Mesothelial cell of epicardium (in vitro differentiated cells): Measurements from ENCODE around the gene DEXI. TPM values are rescaled to one million over a fixed set of nuclear protein-coding genes. Genes with fewer than 3 reads are reported as not detected.

ENCODE experiments used
- DNase-seq, 2 experiments: peaks; one replicate each; pipeline ENCODE4 v3.0.0; 2021; ENCODE audit warnings: low spot score in 2 of 2; ENCODE audit not compliant: unreplicated experiment in 2 of 2
- H3K27ac Mint-ChIP-seq: 2 replicates; pipeline ENCODE4 v1.8.0; 2021; ENCODE audit warnings: mixed read lengths
- H3K27me3 Mint-ChIP-seq: 2 replicates; pipeline ENCODE4 v1.8.0; 2021; ENCODE audit warnings: low read depth, mixed read lengths
- H3K36me3 Mint-ChIP-seq: 2 replicates; pipeline ENCODE4 v1.8.0; 2021; ENCODE audit warnings: mixed read lengths
- H3K4me1 Mint-ChIP-seq: 2 replicates; pipeline ENCODE4 v1.8.0; 2021; ENCODE audit warnings: mixed read lengths
- H3K4me3 Mint-ChIP-seq: 2 replicates; pipeline ENCODE4 v1.8.0; 2021; ENCODE audit warnings: mild to moderate bottlenecking, moderate library complexity, mixed read lengths
- H3K9me3 Mint-ChIP-seq: 2 replicates; pipeline ENCODE4 v1.8.0; 2021; ENCODE audit warnings: mixed read lengths
- CTCF ChIP-seq: fragments of 200-600 bp; sonication (generic); IDR thresholded peaks from one replicate; pipeline ENCODE4 v1.5.0; 2021; ENCODE audit warnings: antibody characterized with exemption; ENCODE audit not compliant: unreplicated experiment
- total RNA-seq: library from RNA; stranded (reverse); gene quantifications from 3 replicates; pipeline ENCODE4 v1.2.1, GENCODE V29; 2021

DEXI gene
- total RNA-seq, 1 donor from 2014 or later = 31.2 TPM

GRCh38 chr16:10936272-10936984 lies 5.8 kb downstream of the DEXI start:
- Mint-ChIP-seq H3K27me3 (no peaks in the 10 kb centered on the region), H3K36me3 (no peaks in the 10 kb centered on the region), H3K4me3 (no peak overlapping the region), H3K9me3 (no peaks in the 10 kb centered on the region), H3K27ac (no peak overlapping the region), H3K4me1 (peaks cover 34% of the 10 kb centered on the region)
- no peak for DNase-seq
- no peak for TF ChIP-seq CTCF

- no peak overlapping the region for H3K4me3 Mint-ChIP-seq
These were observed 6.9 kb downstream of the DEXI start for GRCh38 chr16:10935226-10935915.

GRCh38 chr16:10934325-10935107 lies 7.8 kb downstream of the DEXI start:
- Mint-ChIP-seq H3K27ac (no peak overlapping the region), H3K4me3 (no peak overlapping the region)

More at GRCh38 chr16:10935226-10935915, 6.9 kb downstream of the DEXI start:
- no peaks in the 10 kb centered on the region for H3K36me3 Mint-ChIP-seq
- no peaks in the 10 kb centered on the region for H3K9me3 Mint-ChIP-seq
- TF ChIP-seq CTCF = no peak
- H3K27me3 Mint-ChIP-seq = no peaks in the 10 kb centered on the region
- H3K4me1 Mint-ChIP-seq = peaks cover 23% of the 10 kb centered on the region
- H3K27ac Mint-ChIP-seq = no peak overlapping the region
- DNase-seq = no peak

GRCh38 chr16:10933865-10934264 lies 8.4 kb downstream of the DEXI start:
- Mint-ChIP-seq H3K27me3 (no peaks in the 10 kb centered on the region), H3K36me3 (no peaks in the 10 kb centered on the region), H3K4me1 (peaks cover 8% of the 10 kb centered on the region), H3K27ac (no peak overlapping the region), H3K4me3 (no peak overlapping the region), H3K9me3 (no peaks in the 10 kb centered on the region)
- TF ChIP-seq CTCF = no peak
- DNase-seq = no peak

More at GRCh38 chr16:10934325-10935107, 7.8 kb downstream of the DEXI start:
- H3K4me1 Mint-ChIP-seq = peaks cover 15% of the 10 kb centered on the region
- no peaks in the 10 kb centered on the region for H3K36me3 Mint-ChIP-seq
- H3K27me3 Mint-ChIP-seq = no peaks in the 10 kb centered on the region
- H3K9me3 Mint-ChIP-seq = no peaks in the 10 kb centered on the region
- DNase-seq = no peak
- TF ChIP-seq CTCF = no peak

- Mint-ChIP-seq H3K4me3 (no peak overlapping the region), H3K4me1 (peaks cover 4% of the 10 kb centered on the region), H3K36me3 (no peaks in the 10 kb centered on the region), H3K27ac (peak overlapping the region; percentile 12), H3K9me3 (no peaks in the 10 kb centered on the region), H3K27me3 (no peaks in the 10 kb centered on the region)
- DNase-seq = no peak
- TF ChIP-seq CTCF = no peak
These were observed 9.1 kb downstream of the DEXI start for GRCh38 chr16:10932959-10933710.
